Mesothelial cell of epicardium (in vitro differentiated cells): Measurements from ENCODE around the gene RABGGTA. TPM values are rescaled to one million over a fixed set of nuclear protein-coding genes. Genes with fewer than 3 reads are reported as not detected.
A peak's percentile ranks its signal among the peaks of the same experiment; 100 is the strongest.

Source experiments
- DNase-seq, 2 experiments: peaks; one replicate each; pipeline ENCODE4 v3.0.0; 2021; ENCODE audit warnings: low spot score in 2 of 2; ENCODE audit not compliant: unreplicated experiment in 2 of 2
- H3K27ac Mint-ChIP-seq: 2 replicates; pipeline ENCODE4 v1.8.0; 2021; ENCODE audit warnings: mixed read lengths
- H3K27me3 Mint-ChIP-seq: 2 replicates; pipeline ENCODE4 v1.8.0; 2021; ENCODE audit warnings: low read depth, mixed read lengths
- H3K36me3 Mint-ChIP-seq: 2 replicates; pipeline ENCODE4 v1.8.0; 2021; ENCODE audit warnings: mixed read lengths
- H3K4me1 Mint-ChIP-seq: 2 replicates; pipeline ENCODE4 v1.8.0; 2021; ENCODE audit warnings: mixed read lengths
- H3K4me3 Mint-ChIP-seq: 2 replicates; pipeline ENCODE4 v1.8.0; 2021; ENCODE audit warnings: mild to moderate bottlenecking, moderate library complexity, mixed read lengths
- H3K9me3 Mint-ChIP-seq: 2 replicates; pipeline ENCODE4 v1.8.0; 2021; ENCODE audit warnings: mixed read lengths
- total RNA-seq: library from RNA; stranded (reverse); gene quantifications from 3 replicates; pipeline ENCODE4 v1.2.1, GENCODE V29; 2021
- TF ChIP-seq, protein P1 (sequence below): fragments of 200-600 bp; sonication (generic); IDR thresholded peaks from one replicate; pipeline ENCODE4 v1.5.0; 2021; ENCODE audit warnings: antibody characterized with exemption; ENCODE audit not compliant: unreplicated experiment

Gene RABGGTA
- total RNA-seq, 1 donor from 2014 or later: 28.7 TPM

DNA sequence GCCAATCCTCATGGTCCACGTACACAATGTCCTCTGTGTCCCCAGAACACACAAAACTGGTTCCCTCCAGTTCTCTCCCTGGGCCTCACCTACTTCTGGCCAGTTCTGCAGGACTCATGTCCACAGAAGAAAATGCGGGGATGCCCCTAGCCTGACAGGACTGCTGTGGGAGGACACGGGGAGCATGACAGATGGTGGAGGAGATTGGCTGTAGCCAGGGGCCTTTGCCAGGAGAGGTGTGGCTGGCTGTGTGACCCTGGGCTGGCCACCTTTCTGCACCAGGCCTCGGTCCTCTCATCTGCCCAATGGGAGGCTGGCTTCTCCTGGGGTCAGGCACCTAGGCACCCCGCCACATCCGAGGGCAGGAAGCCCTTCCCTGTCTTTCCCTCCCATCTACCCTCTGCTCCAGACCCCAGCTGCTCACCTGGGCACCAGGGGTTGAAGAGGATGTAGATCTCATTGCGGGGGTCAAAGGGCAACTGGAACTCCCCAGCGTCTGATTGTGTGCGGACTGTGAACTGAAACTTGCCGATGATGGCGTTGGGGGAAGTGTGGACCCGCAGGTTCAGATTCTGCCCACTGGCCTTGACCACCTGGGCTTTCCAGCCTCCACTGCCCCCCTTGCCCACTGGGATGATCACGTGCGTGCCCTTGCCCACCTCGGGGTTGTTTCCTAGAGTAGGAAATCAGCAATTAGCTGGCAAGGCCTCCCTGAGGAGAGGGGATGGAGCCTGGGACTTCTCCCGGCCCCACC lies 11.2 kb downstream of the RABGGTA start:
- Mint-ChIP-seq H3K9me3 (no peaks in the 10 kb centered on the region), H3K36me3 (no peaks in the 10 kb centered on the region), H3K27ac (peak overlapping the region; percentile 79), H3K27me3 (no peaks in the 10 kb centered on the region), H3K4me1 (peaks cover 33% of the 10 kb centered on the region), H3K4me3 (no peak overlapping the region)
- DNase-seq: no peak
- TF ChIP-seq, protein P1, sequence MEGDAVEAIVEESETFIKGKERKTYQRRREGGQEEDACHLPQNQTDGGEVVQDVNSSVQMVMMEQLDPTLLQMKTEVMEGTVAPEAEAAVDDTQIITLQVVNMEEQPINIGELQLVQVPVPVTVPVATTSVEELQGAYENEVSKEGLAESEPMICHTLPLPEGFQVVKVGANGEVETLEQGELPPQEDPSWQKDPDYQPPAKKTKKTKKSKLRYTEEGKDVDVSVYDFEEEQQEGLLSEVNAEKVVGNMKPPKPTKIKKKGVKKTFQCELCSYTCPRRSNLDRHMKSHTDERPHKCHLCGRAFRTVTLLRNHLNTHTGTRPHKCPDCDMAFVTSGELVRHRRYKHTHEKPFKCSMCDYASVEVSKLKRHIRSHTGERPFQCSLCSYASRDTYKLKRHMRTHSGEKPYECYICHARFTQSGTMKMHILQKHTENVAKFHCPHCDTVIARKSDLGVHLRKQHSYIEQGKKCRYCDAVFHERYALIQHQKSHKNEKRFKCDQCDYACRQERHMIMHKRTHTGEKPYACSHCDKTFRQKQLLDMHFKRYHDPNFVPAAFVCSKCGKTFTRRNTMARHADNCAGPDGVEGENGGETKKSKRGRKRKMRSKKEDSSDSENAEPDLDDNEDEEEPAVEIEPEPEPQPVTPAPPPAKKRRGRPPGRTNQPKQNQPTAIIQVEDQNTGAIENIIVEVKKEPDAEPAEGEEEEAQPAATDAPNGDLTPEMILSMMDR: no peak

DNA sequence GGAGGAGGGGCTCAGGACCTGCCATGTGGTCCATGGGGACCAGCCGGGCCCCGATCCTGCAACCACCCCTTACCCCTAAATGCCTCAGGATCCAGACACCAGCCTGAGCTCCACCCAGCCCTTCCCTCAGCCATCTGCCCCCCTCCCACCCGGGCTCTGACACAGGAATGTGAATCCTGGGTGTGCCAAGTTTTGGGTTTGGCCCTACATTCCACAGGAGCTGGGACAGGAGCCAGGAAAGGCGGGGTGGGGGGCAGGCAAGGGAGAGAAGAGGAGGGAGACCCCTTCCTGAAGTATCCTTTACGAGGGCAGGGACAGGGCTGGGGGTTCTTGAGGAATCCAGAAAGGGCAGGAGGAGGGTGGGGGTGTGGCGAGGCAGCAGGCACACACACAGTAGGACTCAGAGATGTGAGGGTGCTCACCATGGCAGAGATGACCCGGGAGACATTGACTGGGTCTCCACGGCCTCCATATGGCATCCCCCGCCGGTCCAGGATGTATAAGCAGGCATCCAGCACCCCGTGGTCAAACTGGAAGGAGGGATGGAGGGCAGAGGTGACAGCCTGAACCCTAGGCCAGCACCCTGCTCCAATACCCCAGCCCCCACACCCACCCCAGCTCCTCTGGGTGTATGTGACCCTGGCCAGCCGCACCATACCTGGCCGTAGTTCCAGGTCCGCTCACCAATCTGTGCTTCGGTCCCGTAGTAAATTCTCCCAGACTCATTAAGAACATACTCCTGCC lies 11.9 kb downstream of the RABGGTA start:
- TF ChIP-seq, protein P1: no peak
- peak overlapping the region; percentile 79 for H3K27ac Mint-ChIP-seq

DNA sequence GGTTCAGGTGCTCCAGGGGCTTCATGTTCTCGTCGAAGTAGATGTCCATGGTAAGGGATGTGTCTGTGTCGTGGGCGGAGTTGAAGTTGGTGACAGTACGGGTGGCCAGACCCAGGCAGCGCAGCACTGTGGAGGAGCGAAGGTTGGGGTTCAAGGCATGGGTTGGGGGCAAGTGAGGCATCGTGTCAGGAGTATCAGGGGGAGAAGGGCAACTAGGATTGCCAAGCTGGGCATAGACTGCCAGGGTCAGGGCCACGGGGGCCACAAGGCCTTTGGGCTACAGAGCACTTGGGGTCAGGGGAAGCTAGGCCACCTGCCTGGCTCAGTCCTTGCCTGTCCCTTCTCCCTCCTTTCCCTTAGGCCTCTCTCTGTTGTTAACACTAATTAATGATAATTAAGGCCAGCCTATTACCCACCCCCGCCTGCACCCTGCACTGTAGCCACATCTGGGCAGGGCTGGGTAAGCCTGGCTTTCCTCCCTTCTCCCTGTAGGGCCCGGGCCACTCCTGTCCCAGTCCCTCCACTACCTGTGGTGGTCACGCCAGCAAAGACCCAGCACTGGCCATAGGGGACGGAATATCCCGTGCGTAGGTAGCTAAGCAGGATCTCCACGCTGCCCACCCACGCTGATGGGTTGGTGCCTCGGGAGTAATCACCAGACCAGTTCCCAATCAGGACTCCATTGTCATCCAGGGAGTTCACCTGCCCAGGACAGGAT lies 12.7 kb downstream of the RABGGTA start:
- Mint-ChIP-seq H3K4me1 (peaks cover 23% of the 10 kb centered on the region), H3K36me3 (no peaks in the 10 kb centered on the region), H3K27me3 (no peaks in the 10 kb centered on the region), H3K4me3 (no peak overlapping the region), H3K9me3 (no peaks in the 10 kb centered on the region), H3K27ac (peak overlapping the region; percentile 66)
- no peak for DNase-seq
- TF ChIP-seq, protein P1: no peak

More for the DNA sequence above, 11.9 kb downstream of the RABGGTA start:
- peak; percentile 57 to 81 for DNase-seq
- H3K27me3 Mint-ChIP-seq: no peaks in the 10 kb centered on the region
- H3K9me3 Mint-ChIP-seq: no peaks in the 10 kb centered on the region
- H3K4me3 Mint-ChIP-seq: no peak overlapping the region
- peaks cover 30% of the 10 kb centered on the region for H3K4me1 Mint-ChIP-seq
- no peaks in the 10 kb centered on the region for H3K36me3 Mint-ChIP-seq

DNA sequence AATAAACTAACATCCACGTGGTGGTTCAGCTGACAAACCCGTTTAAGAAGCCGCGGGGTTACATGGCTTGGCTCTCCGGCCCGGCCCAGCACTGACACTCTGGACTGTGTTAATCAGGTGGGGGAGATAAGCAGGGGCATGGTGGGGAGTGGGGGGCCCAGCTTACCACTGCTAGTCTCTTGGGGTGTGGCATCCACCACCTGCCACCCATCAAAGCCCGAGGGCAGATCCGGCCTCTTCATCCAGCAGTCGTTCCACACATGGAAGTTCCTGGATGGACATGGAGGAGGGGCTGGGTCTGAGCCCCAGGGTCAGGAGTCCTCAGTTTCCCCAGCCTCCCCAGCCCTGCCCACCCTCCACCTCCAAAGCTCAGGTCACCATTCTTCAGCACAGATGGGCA lies 13.3 kb downstream of the RABGGTA start:
- TF ChIP-seq, protein P1: no peak
- Mint-ChIP-seq H3K4me1 (peaks cover 21% of the 10 kb centered on the region), H3K9me3 (no peaks in the 10 kb centered on the region), H3K36me3 (no peaks in the 10 kb centered on the region), H3K27me3 (no peaks in the 10 kb centered on the region), H3K4me3 (no peak overlapping the region), H3K27ac (peak overlapping the region; percentile 66)
- DNase-seq: no peak

DNA sequence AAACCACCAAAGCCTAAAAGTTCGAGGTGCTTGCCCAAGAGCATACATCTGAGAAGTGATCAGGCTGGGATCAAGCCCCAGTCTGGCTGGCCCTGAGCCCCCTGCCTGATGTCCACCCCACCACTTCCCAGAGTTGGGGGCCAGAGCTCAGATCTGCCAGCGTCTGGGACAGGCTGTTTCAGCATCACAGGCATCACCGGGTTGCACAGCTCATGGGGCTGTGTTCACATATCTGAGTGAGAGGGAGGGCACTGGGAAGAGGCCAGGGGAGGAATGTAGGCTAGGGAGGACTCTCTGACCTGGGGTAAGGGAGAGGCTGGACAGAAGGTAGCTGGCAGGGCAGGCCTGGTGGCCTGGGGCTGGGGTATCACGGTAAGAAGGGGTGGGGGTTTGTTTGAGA lies 14.4 kb downstream of the RABGGTA start:
- TF ChIP-seq, protein P1: no peak
- Mint-ChIP-seq H3K9me3 (no peaks in the 10 kb centered on the region), H3K27ac (peak overlapping the region; percentile 37), H3K4me3 (no peak overlapping the region), H3K27me3 (no peaks in the 10 kb centered on the region), H3K36me3 (no peaks in the 10 kb centered on the region), H3K4me1 (peaks cover 21% of the 10 kb centered on the region)
- DNase-seq: no peak
